Spleen (tissue), 7 donors: ENCODE data around the gene PPARA.

Experiments
- CTCF ChIP-seq, 11 experiments: fragments of 200-600 bp in 7 of 11; fragments of 450-650 bp in 4 of 11; sonication (generic) in 4 of 11; IDR thresholded peaks in 8 of 11; conservative IDR thresholded peaks in 3 of 11; 1 replicate in 7 of 11; 2 replicates in 4 of 11; pipeline versions ENCODE4 v1.4.0 to v1.8.0; 2016 to 2021; ENCODE audit warnings: antibody characterized with exemption in 11 of 11, inconsistent platforms in 4 of 11, mild to moderate bottlenecking in 1 of 11
- POLR2AphosphoS5 ChIP-seq, 3 donors: sonication (generic); formaldehyde crosslinking; IDR thresholded peaks; one replicate each; pipeline ENCODE4 v1.5.1; 2017; ENCODE audit warnings: antibody characterized with exemption in 3 of 3
- donor health status: DM: no; HTN: no; CAD: no; lungs with moderate emphysema.
- donor health status: DM: no; HTN: no; CAD: no.
- donor health status: DM: no; HTN: no; CAD: no.

- TF ChIP-seq CTCF (IDR thresholded peaks at IDR 0.05 in 8 of 11, conservative IDR thresholded peaks at IDR 0.05 in 3 of 11) = no peak
- no peak for TF ChIP-seq POLR2AphosphoS5 (IDR thresholded peaks at IDR 0.05)
Observed at GRCh38 chr22:46226577-46226976, 76.3 kb downstream of the PPARA start.
